Measurements from ENCODE around the gene ABHD16A.

ABHD16A gene

GRCh38 chr6:31741815-31742214, 38.7 kb upstream of the ABHD16A start:
- no peak overlapping the region for H3K27ac ChIP-seq
- TF ChIP-seq, protein P1, sequence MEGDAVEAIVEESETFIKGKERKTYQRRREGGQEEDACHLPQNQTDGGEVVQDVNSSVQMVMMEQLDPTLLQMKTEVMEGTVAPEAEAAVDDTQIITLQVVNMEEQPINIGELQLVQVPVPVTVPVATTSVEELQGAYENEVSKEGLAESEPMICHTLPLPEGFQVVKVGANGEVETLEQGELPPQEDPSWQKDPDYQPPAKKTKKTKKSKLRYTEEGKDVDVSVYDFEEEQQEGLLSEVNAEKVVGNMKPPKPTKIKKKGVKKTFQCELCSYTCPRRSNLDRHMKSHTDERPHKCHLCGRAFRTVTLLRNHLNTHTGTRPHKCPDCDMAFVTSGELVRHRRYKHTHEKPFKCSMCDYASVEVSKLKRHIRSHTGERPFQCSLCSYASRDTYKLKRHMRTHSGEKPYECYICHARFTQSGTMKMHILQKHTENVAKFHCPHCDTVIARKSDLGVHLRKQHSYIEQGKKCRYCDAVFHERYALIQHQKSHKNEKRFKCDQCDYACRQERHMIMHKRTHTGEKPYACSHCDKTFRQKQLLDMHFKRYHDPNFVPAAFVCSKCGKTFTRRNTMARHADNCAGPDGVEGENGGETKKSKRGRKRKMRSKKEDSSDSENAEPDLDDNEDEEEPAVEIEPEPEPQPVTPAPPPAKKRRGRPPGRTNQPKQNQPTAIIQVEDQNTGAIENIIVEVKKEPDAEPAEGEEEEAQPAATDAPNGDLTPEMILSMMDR (IDR thresholded peaks at IDR 0.05): no peak
- no peak for DNase-seq (ENCODE audit: low spot score)
- no peak overlapping the region for H3K4me3 ChIP-seq

- TF ChIP-seq, protein P1 (IDR thresholded peaks at IDR 0.05): no peak
- Histone ChIP-seq H3K27ac (peak overlapping the region; percentile 33 to 64), H3K4me3 (peak overlapping the region; percentile 88)
- no peak for DNase-seq (ENCODE audit: low spot score)
These were observed 37.5 kb upstream of the ABHD16A start for GRCh38 chr6:31740397-31741223.

DNA sequence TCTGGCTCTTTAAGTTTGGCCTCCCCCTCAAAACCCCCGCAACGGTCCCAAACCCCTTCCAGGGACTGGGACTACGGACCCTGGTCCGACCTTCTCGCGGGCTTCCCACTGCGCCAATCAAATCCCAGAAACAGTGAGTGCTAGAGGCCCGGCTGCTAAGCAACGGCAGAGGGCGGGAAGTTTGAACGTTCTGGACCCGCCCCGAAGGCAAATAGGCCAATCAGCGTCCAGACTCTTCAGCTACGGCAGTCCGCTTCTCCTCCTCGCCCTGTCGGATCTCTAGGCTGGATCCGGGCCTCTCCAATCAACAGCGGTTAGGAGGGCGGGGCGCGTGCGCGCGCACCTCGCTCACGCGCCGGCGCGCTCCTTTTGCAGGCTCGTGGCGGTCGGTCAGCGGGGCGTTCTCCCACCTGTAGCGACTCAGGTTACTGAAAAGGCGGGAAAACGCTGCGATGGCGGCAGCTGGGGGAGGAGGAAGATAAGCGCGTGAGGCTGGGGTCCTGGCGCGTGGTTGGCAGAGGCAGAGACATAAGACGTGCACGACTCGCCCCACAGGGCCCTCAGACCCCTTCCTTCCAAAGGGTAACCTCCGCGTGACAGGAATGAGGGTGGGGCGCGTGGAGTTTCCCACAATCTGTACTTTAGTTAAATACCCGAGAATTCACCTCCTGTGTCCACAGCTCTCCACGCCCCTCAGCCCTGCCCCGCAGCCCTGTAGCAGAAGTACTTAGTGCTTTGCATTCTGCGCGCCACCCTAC, 36.7 kb upstream of the ABHD16A start, which contains the start of gene MSH5:
Gene MSH5, plus strand, starts transcription at position 367 of the 758 bp plus-strand sequence. CDS start 462 bp downstream, outside the sequence.
- peak; percentile 99 for DNase-seq (ENCODE audit: low spot score)
- Histone ChIP-seq H3K4me3 (peak within 1 kb of the TSS; percentile 88), H3K27ac (peak within 1 kb of the TSS; percentile 33 to 64)
- TF ChIP-seq, protein P1 (IDR thresholded peaks at IDR 0.05): no peak

DNA sequence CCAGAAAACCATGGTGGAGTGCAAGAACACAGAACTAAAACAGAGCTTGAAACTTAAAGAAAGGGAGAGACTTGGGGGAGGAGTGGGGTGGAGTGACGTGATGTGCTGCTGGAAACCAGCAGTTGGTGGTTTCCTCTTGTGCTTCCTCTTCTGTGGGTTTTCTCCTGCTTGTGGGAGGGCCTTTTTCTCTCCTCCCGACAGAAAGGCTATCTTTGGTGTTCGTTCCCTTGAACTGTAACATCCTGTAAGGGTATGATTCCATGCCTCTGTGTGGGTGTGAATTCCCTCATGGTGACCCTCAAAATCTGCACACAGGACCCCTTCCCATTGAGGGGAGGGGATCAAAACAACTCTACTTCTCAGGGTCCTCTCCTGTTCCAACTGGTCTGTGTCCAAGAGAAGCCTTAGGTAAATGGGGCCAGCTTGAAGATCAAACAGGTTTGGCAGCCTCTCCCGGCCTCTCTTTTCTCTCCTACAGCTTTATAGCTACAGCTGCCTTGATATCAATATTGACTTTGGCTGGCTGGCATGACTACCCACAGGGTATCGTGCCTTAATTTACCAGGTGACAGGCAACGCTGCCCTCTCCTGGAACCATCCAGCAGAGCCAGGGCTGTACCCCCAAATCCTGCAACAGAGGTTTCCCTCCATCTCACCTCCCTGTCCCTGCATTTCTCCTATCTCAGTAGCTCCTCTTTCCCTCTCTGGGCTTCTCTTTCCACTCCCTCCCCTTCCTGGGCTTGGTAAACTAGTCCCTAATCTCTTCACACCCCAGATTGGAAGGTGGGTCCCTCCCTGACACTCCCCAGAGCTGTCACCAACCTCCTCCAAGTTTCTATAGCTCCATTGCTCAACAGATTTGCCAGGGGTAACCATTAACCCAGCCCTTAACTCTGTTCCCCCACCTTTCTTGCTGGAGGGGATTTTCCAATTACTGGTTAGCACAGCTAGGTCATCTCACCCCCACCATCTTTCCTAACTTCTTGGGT, 35.2 kb upstream of the ABHD16A start:
- peak overlapping the region; percentile 21 for H3K4me3 ChIP-seq
- H3K27ac ChIP-seq: peak overlapping the region; percentile 22 to 94
- TF ChIP-seq, protein P1 (IDR thresholded peaks at IDR 0.05): no peak
- no peak for DNase-seq (ENCODE audit: low spot score)

DNA sequence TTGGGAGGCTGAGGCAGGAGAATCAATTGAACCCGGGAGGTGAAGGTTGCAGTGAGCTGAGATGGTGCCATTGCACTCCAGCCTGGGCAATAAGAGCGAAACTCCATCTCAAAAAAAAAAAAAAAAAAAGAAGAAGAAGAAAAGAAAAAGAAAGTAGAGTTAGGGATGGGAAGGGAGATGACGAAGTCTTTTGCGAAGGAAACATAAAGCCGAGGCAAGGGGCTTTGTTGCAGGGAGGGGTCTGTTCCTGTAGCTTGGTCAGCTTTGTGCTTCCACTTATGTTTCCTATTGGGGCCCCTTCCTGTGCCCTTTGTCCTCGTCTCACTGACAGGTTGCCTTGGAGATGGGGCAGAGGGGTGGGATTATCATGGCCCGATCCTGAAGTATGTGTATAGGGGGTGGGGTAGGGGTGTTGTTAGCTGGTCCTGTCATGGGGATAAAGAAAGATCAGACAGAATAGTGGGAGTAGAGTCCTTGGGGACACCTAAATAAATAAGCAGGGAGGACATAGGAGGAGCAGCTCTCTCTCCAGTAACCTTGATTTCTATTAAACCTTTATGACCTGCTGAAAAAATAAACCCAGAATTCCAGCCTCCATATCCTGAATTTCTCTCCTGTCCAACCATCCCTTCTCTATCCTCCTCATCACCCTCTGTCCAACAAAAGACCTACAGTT, 34.3 kb upstream of the ABHD16A start:
- H3K27ac ChIP-seq: peak overlapping the region in 1 of 2 donors; percentile 94
- DNase-seq (ENCODE audit: low spot score): no peak
- TF ChIP-seq, protein P1 (IDR thresholded peaks at IDR 0.05): no peak
- peak overlapping the region; percentile 76 for H3K4me3 ChIP-seq

DNA sequence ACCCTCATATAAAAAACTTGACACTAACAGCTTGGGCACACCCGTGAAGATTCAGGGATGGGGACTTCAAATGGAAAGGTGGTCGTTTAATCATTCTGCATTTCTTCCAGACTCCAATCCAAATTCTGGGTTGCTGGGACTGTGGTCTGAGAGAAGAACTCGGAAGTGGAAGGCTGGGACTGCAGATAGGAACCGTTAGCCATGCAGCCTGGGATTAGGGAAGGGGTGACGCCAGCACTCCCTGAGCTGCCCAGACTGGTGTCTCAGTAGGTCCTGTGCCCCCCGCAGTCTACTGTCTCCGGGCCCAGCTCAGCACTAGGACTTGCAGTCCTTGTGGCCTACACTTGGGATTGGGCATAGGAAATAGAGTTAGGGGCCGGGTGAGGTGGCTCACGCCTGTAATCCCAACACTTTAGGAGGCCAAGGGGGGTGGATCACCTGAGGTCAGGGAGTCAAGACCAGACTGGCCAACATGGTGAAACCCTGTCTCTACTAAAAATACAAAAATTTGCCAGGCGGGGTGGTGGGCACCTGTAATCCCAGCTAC, 33.7 kb upstream of the ABHD16A start:
- peak overlapping the region; percentile 94 to 96 for H3K27ac ChIP-seq
- TF ChIP-seq, protein P1 (IDR thresholded peaks at IDR 0.05): no peak
- H3K4me3 ChIP-seq: peak overlapping the region; percentile 76
- no peak for DNase-seq (ENCODE audit: low spot score)

All from coronary artery (tissue), 2 donors.